SK-N-SH treated with all-trans-retinoic acid at 6 μM for 48 hours (cell line): Measurements from ENCODE around the gene RFX7.

Experiments used
- ATAC-seq: fragments of 200-7000 bp; cut with Tn5 transposase; 3 replicates; pipeline ENCODE4 v1.9.1; 2020; ENCODE audit warnings: mild to moderate bottlenecking, moderate library complexity
- ARNTL ChIP-seq: fragments of 450-650 bp; formaldehyde crosslinking; IDR thresholded peaks from 2 replicates; pipeline ENCODE4 v1.5.0; 2020; ENCODE audit warnings: low read depth, mild to moderate bottlenecking, moderate library complexity, borderline replicate concordance
- BACH2 ChIP-seq: fragments of 250-450 bp; sonication (Bioruptor Pico); IDR thresholded peaks from 2 replicates; pipeline ENCODE4 v1.9.0; 2021; ENCODE audit warnings: mild to moderate bottlenecking, borderline replicate concordance
- CREB5 ChIP-seq: fragments of 250-450 bp; sonication (Bioruptor Pico); IDR thresholded peaks from 2 replicates; pipeline ENCODE4 v1.5.1; 2020; ENCODE audit warnings: low read depth, mild to moderate bottlenecking, moderate library complexity
- CSDC2 ChIP-seq: fragments of 250-450 bp; sonication (Bioruptor Pico); IDR thresholded peaks from 2 replicates; pipeline ENCODE4 v1.5.0; 2020; ENCODE audit warnings: mild to moderate bottlenecking, moderate library complexity
- CSRNP3 ChIP-seq: fragments of 250-450 bp; sonication (Bioruptor Pico); IDR thresholded peaks from 2 replicates; pipeline ENCODE4 v1.5.1; 2021; ENCODE audit warnings: mild to moderate bottlenecking, moderate library complexity
- ESRRG ChIP-seq: fragments of 250-450 bp; sonication (Bioruptor Pico); IDR thresholded peaks from 2 replicates; pipeline ENCODE4 v1.6.1; 2021; ENCODE audit warnings: mild to moderate bottlenecking
- GLIS3 ChIP-seq: fragments of 250-450 bp; sonication (Bioruptor Pico); IDR thresholded peaks from 2 replicates; pipeline ENCODE4 v1.5.0; 2020; ENCODE audit warnings: mild to moderate bottlenecking, moderate library complexity
- ISL1 ChIP-seq: fragments of 250-450 bp; sonication (Bioruptor Pico); IDR thresholded peaks from 2 replicates; pipeline ENCODE4 v2.1.2; 2022; ENCODE audit warnings: mild to moderate bottlenecking, moderate library complexity
- OSR1 ChIP-seq: fragments of 250-450 bp; sonication (Bioruptor Pico); IDR thresholded peaks from 2 replicates; pipeline ENCODE4 v1.8.0; 2022; ENCODE audit warnings: moderate library complexity, mild to moderate bottlenecking, inconsistent platforms
- PATZ1 ChIP-seq: fragments of 250-450 bp; sonication (Bioruptor Pico); IDR thresholded peaks from 2 replicates; pipeline ENCODE4 v1.8.0; 2020; ENCODE audit warnings: mild to moderate bottlenecking, moderate library complexity, borderline replicate concordance
- PPARA ChIP-seq: fragments of 250-450 bp; sonication (Bioruptor Pico); IDR thresholded peaks from 2 replicates; pipeline ENCODE4 v1.5.0; 2020; ENCODE audit warnings: mild to moderate bottlenecking, borderline replicate concordance
- RARB ChIP-seq: fragments of 250-450 bp; sonication (Bioruptor Pico); IDR thresholded peaks from 2 replicates; pipeline ENCODE4 v1.8.0; 2021; ENCODE audit warnings: mild to moderate bottlenecking, moderate library complexity
- SNAI2 ChIP-seq: fragments of 250-450 bp; sonication (Bioruptor Pico); IDR thresholded peaks from 2 replicates; pipeline ENCODE4 v1.5.0; 2020; ENCODE audit warnings: mild to moderate bottlenecking, moderate library complexity
- TCF4 ChIP-seq: fragments of 250-450 bp; sonication (Bioruptor Pico); IDR thresholded peaks from 2 replicates; pipeline ENCODE4 v1.8.0; 2021; ENCODE audit warnings: mild to moderate bottlenecking, moderate library complexity, borderline replicate concordance
- TOX ChIP-seq: fragments of 250-450 bp; sonication (Bioruptor Pico); IDR thresholded peaks from 2 replicates; pipeline ENCODE4 v1.8.0; 2021; ENCODE audit warnings: mild to moderate bottlenecking, moderate library complexity, borderline replicate concordance
- TSHZ2 ChIP-seq: fragments of 250-450 bp; sonication (Bioruptor Pico); IDR thresholded peaks from 2 replicates; pipeline ENCODE4 v1.5.0; 2020; ENCODE audit warnings: mild to moderate bottlenecking, moderate library complexity
- ZC3H10 ChIP-seq: fragments of 250-450 bp; sonication (Bioruptor Pico); IDR thresholded peaks from 2 replicates; pipeline ENCODE4 v1.5.1; 2021; ENCODE audit warnings: mild to moderate bottlenecking, moderate library complexity
- ZFP3 ChIP-seq: fragments of 250-450 bp; sonication (Bioruptor Pico); IDR thresholded peaks from 2 replicates; pipeline ENCODE4 v1.5.0; 2020; ENCODE audit warnings: mild to moderate bottlenecking, moderate library complexity
- ZNF565 ChIP-seq: fragments of 450-650 bp; formaldehyde crosslinking; conservative IDR thresholded peaks from 2 replicates; pipeline ENCODE4 v1.5.0; 2020; ENCODE audit warnings: low read depth, mild to moderate bottlenecking, moderate library complexity
- ZNF70 ChIP-seq: fragments of 450-650 bp; formaldehyde crosslinking; IDR thresholded peaks from 2 replicates; pipeline ENCODE4 v1.5.0; 2020; ENCODE audit warnings: mild to moderate bottlenecking, moderate library complexity
- ZNF8 ChIP-seq: fragments of 450-650 bp; formaldehyde crosslinking; IDR thresholded peaks from 2 replicates; pipeline ENCODE4 v1.5.0; 2020; ENCODE audit warnings: mild to moderate bottlenecking, moderate library complexity

The RFX7 gene

GRCh38 chr15:56187665-56188064 is 56.0 kb downstream of the RFX7 start:
- TF ChIP-seq CREB5 (CRISPR knock-in tag) (no peak), BACH2 (no peak), CSRNP3 (CRISPR knock-in tag) (no peak), GLIS3 (CRISPR knock-in tag) (no peak), RARB (no peak), ZNF8 (CRISPR knock-in tag) (no peak), TCF4 (CRISPR knock-in tag) (no peak), ARNTL (CRISPR knock-in tag) (no peak), OSR1 (CRISPR knock-in tag) (no peak), ZNF565 (CRISPR knock-in tag) (no peak), PATZ1 (CRISPR knock-in tag) (no peak), ZC3H10 (no peak), ZNF70 (CRISPR knock-in tag) (no peak), CSDC2 (CRISPR knock-in tag) (no peak), ISL1 (no peak), PPARA (no peak)
- no peak for ATAC-seq

- no peak for TF ChIP-seq OSR1 (CRISPR knock-in tag)
- no peak for TF ChIP-seq RARB
- no peak for TF ChIP-seq PATZ1 (CRISPR knock-in tag)
- no peak for TF ChIP-seq ESRRG (CRISPR knock-in tag)
- no peak for TF ChIP-seq CSRNP3 (CRISPR knock-in tag)
- TF ChIP-seq GLIS3 (CRISPR knock-in tag): no peak
- no peak for TF ChIP-seq BACH2
- no peak for TF ChIP-seq TSHZ2 (CRISPR knock-in tag)
- TF ChIP-seq CSDC2 (CRISPR knock-in tag): no peak
- no peak for TF ChIP-seq ZFP3 (CRISPR knock-in tag)
- no peak for TF ChIP-seq ZC3H10
- TF ChIP-seq CREB5 (CRISPR knock-in tag): no peak
- TF ChIP-seq TOX (CRISPR knock-in tag): no peak
- no peak for TF ChIP-seq SNAI2 (CRISPR knock-in tag)
- no peak for TF ChIP-seq PPARA
- no peak for TF ChIP-seq ISL1
- no peak for ATAC-seq
Measured at GRCh38 chr15:56185980-56186379, 57.7 kb downstream of the RFX7 start.
